LoVo (cell line): Measurements from ENCODE around the gene VEPH1.

Source experiments
- DNase-seq: peaks from one replicate; pipeline ENCODE4 v3.0.0-alpha.2; 2016; ENCODE audit warnings: low spot score

The VEPH1 gene

GRCh38 chr3:157477441-157477840 is 25.8 kb downstream of the VEPH1 start:
- DNase-seq = no peak

- DNase-seq = no peak
Measured at GRCh38 chr3:157475921-157476414, 27.2 kb downstream of the VEPH1 start.

- no peak for DNase-seq
Measured at GRCh38 chr3:157472648-157473047, 30.6 kb downstream of the VEPH1 start.

GRCh38 chr3:157471064-157471463 is 32.2 kb downstream of the VEPH1 start:
- no peak for DNase-seq

GRCh38 chr3:157469561-157470294 is 33.5 kb downstream of the VEPH1 start:
- DNase-seq = no peak

- DNase-seq = no peak
Measured at GRCh38 chr3:157467200-157467599, 36.0 kb downstream of the VEPH1 start.

GRCh38 chr3:157465741-157466140 is 37.5 kb downstream of the VEPH1 start:
- DNase-seq = no peak

- DNase-seq = no peak
Measured at GRCh38 chr3:157464321-157464720, 38.9 kb downstream of the VEPH1 start.

- no peak for DNase-seq
Measured at GRCh38 chr3:157463816-157464215, 39.4 kb downstream of the VEPH1 start.

- DNase-seq = no peak
Measured at GRCh38 chr3:157460253-157460652, 43.0 kb downstream of the VEPH1 start.

GRCh38 chr3:157459706-157460105 is 43.5 kb downstream of the VEPH1 start:
- DNase-seq = no peak

- no peak for DNase-seq
Measured at GRCh38 chr3:157453824-157454223, 49.4 kb downstream of the VEPH1 start.

GRCh38 chr3:157452097-157452496 is 51.1 kb downstream of the VEPH1 start:
- no peak for DNase-seq

- DNase-seq = no peak
Measured at GRCh38 chr3:157447026-157447694, 56.1 kb downstream of the VEPH1 start.

GRCh38 chr3:157445857-157446256 is 57.4 kb downstream of the VEPH1 start:
- no peak for DNase-seq

GRCh38 chr3:157444797-157445184 is 58.4 kb downstream of the VEPH1 start:
- DNase-seq = no peak

- no peak for DNase-seq
Measured at GRCh38 chr3:157443905-157444796, 59.1 kb downstream of the VEPH1 start.

GRCh38 chr3:157442729-157443128 is 60.5 kb downstream of the VEPH1 start:
- no peak for DNase-seq

GRCh38 chr3:157441102-157441624 is 62.1 kb downstream of the VEPH1 start:
- DNase-seq = no peak

- no peak for DNase-seq
Measured at GRCh38 chr3:157438194-157438730, 65.0 kb downstream of the VEPH1 start.

- no peak for DNase-seq
Measured at GRCh38 chr3:157436583-157437291, 66.5 kb downstream of the VEPH1 start, which contains the start of gene PTX3. Gene PTX3 (plus strand): TSS chr3:157436850. CDS start chr3:157436934, 84 bp downstream.
